Muscle layer of duodenum (tissue), 2 donors: ENCODE results near the gene MAPK1IP1L.
A peak's percentile ranks its signal among the peaks of the same experiment; 100 is the strongest.

ENCODE experiments used
- H3K27ac ChIP-seq: one replicate; pipeline ENCODE4 v1.7.0; 2013; ENCODE audit warnings: mild to moderate bottlenecking, low read length
- H3K27me3 ChIP-seq: one replicate; pipeline ENCODE4 v1.7.0; 2013; ENCODE audit warnings: low read depth, mild to moderate bottlenecking, control low read depth, low read length
- H3K36me3 ChIP-seq, 2 donors: one replicate each; pipeline ENCODE4 v1.7.0; 2013; ENCODE audit warnings: low read length in 2 of 2, control low read depth in 1 of 2, mild to moderate bottlenecking in 1 of 2; ENCODE audit not compliant: insufficient read depth in 2 of 2, control insufficient read depth in 1 of 2
- H3K4me1 ChIP-seq, 2 donors: one replicate each; pipeline ENCODE4 v1.7.0; 2013; ENCODE audit warnings: low read length in 2 of 2, mild to moderate bottlenecking in 2 of 2, control low read depth in 1 of 2, moderate library complexity in 1 of 2; ENCODE audit not compliant: insufficient read depth in 2 of 2, control insufficient read depth in 1 of 2
- H3K4me3 ChIP-seq, 2 donors: one replicate each; pipeline ENCODE4 v1.7.0; 2013; ENCODE audit warnings: low read length in 2 of 2, low read depth in 1 of 2, mild to moderate bottlenecking in 1 of 2
- H3K9me3 ChIP-seq, 2 donors: one replicate each; pipeline ENCODE4 v1.7.0; 2013; ENCODE audit warnings: low read length in 2 of 2, control low read depth in 1 of 2, mild to moderate bottlenecking in 1 of 2; ENCODE audit not compliant: control insufficient read depth in 1 of 2
- donor health status: healthy.

MAPK1IP1L gene

DNA sequence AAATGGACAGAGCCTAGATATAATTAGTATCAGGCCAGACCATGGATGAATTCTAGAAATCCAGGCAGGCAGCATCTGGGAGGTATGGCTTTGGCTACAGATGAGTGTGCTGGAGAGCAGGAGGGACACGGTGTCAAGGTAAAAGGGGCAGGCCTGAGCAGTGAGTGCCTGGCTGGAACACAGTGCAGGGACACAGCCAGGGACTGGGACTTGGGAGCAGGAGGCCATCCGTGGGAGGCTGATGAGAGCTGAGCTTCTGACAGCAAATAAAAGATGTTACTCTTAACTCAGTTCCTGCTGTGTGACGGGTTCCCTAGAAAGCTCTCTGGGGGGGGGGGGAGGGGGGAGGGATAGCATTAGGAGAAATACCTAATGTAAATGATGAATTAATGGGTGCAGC is 64.0 kb downstream of the MAPK1IP1L start:
- Histone ChIP-seq H3K36me3 (no peaks in the 10 kb centered on the region), H3K4me3 (no peak overlapping the region), H3K27ac (no peak overlapping the region), H3K27me3 (no peaks in the 10 kb centered on the region), H3K9me3 (no peaks in the 10 kb centered on the region), H3K4me1 (peaks cover 0 to 11% of the 10 kb centered on the region in 2 donors)

DNA sequence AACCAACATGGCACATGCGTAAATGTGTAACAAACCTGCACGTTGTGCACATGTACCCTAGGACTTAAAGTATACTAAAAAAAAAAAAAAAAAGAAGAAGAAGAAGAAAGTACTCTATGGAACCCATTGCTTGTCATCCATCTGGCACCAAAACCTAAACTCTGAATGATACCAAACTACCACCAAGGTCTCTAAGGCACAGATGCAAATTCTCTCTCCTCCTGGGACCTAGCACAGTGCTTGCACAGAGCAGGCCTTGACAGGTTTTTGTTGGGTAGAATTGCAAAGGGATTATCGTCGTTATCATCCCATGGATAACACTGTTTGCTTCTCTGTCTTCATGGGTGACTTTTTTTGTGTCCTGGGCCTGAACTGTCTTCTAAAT is 64.4 kb downstream of the MAPK1IP1L start:
- H3K36me3 ChIP-seq = no peaks in the 10 kb centered on the region
- no peaks in the 10 kb centered on the region for H3K27me3 ChIP-seq
- no peak overlapping the region for H3K4me3 ChIP-seq
- peaks cover 0 to 11% of the 10 kb centered on the region in 2 donors for H3K4me1 ChIP-seq
- H3K9me3 ChIP-seq = no peaks in the 10 kb centered on the region
- peak overlapping the region; percentile 24 for H3K27ac ChIP-seq

DNA sequence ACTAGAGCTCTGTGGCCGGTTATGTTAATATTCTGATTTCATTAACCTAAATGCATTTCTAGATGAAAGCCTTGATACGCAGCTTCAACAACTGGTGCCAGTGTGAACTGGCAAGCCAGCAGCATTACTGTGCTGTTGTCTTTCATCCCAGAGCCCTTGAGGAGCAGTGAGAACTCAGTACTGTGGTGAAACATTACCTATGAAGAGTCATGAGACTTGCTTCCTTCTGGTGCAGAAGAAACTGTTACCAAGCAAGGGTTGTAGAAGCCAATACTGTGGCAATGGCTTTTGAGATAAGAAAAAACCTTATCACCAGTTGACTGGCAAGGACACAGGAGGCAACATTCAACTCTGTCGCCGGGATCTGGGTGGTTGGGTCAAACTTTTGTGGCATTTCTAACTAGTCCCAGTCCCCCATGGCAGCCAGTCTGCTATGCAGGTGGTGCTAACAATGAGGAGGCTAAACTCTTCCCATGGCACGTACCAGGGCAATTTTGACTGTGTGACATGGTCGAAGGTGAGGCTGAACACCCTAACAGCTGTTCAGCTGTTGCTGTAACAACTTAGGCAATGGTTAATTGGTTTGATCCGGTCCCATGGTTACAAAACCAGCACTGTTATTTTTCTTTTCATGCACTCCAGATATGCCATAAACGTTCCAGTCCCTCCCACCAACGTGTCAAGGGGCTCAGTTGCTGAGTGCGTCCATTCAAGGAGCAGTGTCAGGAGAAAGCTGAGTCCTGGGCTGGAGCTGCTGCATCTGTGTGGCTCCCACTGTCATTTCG is 65.0 kb downstream of the MAPK1IP1L start:
- Histone ChIP-seq H3K27ac (peak overlapping the region; percentile 24), H3K36me3 (no peaks in the 10 kb centered on the region), H3K4me3 (no peak overlapping the region), H3K9me3 (no peaks in the 10 kb centered on the region), H3K27me3 (no peaks in the 10 kb centered on the region), H3K4me1 (peaks cover 0 to 11% of the 10 kb centered on the region in 2 donors)

DNA sequence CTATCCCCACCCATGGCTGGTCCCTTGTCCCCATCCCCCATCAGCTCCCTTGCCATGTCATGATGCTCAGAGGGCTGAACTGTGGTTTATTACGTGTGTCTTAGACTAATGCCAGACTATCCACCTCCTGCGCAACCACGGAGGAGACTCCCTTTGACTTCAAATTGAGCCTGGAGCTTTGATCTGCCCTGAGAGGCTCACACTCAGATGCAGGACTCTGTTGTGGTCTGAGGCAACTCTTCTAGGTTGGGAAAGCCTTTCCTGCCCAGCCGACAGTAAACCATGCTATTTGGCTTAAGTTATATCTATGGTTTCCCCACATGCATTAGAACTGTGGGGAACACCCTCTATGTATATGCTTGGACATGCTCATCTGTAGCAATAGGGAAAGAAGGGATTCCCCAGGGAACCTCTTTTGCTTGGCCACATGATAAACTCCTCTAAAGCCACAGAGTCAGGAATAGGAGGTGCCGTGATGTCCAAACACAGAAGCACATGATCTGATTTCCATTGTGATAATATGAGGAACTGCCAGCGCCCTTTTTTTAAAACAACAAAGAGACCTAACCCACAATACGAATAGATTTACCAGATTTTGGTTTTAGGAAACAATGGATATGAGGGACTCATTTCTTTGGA is 66.5 kb downstream of the MAPK1IP1L start:
- Histone ChIP-seq H3K27me3 (no peaks in the 10 kb centered on the region), H3K27ac (peak overlapping the region; percentile 54), H3K36me3 (no peaks in the 10 kb centered on the region), H3K9me3 (no peaks in the 10 kb centered on the region), H3K4me3 (no peak overlapping the region), H3K4me1 (peaks cover 7 to 13% of the 10 kb centered on the region in 2 donors)

DNA sequence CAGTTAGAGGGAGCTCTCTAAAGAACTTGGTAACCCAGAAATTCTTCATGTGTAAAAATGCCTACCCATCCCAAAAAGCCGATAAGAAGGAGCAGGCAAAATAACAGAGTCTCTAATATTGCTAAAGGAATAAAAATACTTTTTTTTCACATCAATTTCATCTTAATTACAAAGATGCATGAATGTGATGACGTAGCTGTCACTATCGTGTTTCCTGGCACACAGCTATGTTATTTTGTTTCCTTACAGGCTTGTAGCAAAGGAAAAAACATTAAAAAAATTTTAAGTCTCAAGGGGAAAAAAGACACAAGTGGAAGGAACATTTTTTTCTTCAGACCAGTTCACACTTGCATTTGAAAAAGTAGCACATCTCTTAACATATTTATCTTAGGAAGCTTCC is 67.3 kb downstream of the MAPK1IP1L start:
- H3K27ac ChIP-seq = peak overlapping the region; percentile 54
- H3K36me3 ChIP-seq = no peaks in the 10 kb centered on the region
- H3K9me3 ChIP-seq = no peaks in the 10 kb centered on the region
- H3K27me3 ChIP-seq = no peaks in the 10 kb centered on the region
- peaks cover 10 to 16% of the 10 kb centered on the region in 2 donors for H3K4me1 ChIP-seq
- no peak overlapping the region for H3K4me3 ChIP-seq
